SKM-1 (cell line): ENCODE measurements around the gene SAMD7.

ENCODE experiments used
- DNase-seq: peaks from one replicate; lab custom pipeline; 2025; ENCODE audit not compliant: unreplicated experiment; lab: John Stamatoyannopoulos, UW

Gene SAMD7

DNA sequence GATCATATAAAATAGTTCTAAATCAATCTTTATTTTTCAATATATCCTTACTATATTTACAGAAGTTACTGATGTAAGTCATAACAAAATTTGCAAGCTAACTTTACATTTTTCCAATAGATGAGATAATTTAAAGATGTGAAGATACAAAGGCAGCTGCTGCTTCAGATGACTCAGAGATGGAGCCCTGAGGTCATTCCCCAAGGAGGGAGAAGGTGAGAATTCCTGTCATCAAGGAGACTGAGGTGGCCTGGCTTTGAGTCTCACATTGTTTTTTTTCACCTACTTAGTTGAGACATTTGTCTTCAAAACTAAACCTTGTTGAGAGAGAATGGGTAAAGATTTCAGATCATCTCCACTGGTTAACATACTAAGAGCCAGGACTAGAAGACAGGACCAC lies 3.9 kb upstream of the SAMD7 start:
- no peak for DNase-seq

DNA sequence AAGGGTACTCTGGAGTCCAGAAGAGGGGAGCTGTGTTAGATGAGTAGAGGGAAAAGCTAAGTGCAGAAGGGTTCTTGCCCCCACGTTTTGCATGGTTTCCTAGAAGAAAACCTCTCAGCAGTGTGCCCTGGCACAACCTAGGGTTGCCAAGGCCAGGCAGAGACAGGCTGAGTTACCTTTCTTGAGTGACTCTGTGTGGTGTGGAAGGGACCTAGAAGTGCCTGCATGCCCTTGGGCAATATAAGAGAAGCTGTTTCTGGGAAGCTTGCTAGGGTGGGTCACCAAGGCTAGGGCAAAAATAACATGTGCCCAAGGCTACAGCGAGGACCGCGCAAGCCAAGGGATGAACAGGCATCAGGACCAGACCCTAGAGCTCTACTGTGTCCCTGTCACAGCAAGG lies 3.4 kb upstream of the SAMD7 start:
- DNase-seq = no peak

DNA sequence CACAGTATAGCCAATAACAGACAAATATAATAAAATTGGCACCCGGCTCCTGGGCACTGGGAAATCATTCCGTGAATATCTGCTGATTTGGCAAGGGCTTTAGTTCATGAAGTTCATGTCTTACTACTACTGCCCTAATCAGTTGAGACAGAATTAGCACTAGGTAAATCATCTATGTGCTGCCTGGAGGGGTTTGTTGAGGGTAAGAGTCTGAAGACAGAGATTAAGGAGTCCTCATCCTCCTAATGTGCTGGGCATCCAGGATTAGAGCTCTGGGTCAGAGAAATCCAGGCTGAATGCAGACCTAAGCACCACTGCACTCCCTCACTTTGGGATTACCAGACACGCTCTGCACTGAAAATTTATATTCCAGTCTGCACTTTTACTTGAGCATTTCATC lies 2.0 kb downstream of the SAMD7 start:
- DNase-seq = no peak

DNA sequence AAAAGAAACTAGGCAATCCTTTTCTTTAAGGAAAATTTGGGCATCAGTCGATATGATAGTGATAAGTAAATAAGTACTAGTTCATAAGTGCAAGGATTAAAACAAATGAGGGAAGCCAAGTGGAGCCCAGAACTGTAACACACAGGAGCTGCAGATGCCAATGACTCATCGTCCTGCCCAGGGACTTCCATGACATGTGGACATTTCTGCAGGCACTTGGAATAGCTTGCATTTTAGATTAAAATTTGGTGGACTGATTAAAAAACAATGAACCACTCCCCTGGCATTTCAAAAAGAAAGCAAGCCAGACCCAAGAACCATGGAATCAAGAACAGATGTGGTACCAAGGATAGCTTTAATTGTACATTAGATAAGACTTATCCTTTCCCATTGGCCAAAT lies 2.9 kb downstream of the SAMD7 start:
- no peak for DNase-seq

DNA sequence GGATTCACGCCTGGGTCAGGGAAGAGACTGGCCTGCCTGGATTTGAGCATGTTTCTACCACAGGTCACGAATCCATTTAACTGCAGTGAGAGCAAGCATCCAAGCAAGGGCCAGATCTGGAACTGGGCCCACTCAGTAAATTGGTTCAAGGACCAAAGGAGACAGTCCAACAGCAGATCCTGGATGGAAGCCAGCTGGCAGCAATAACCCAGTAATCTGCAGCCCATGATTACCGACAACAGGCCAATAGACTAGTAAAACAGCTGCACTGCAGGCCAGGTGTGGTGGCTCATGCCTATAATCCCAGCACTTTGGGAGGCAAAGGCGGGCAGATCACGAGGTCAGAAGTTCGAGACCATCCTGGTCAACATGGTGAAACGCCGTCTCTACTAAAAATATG lies 11.8 kb downstream of the SAMD7 start:
- no peak for DNase-seq

DNA sequence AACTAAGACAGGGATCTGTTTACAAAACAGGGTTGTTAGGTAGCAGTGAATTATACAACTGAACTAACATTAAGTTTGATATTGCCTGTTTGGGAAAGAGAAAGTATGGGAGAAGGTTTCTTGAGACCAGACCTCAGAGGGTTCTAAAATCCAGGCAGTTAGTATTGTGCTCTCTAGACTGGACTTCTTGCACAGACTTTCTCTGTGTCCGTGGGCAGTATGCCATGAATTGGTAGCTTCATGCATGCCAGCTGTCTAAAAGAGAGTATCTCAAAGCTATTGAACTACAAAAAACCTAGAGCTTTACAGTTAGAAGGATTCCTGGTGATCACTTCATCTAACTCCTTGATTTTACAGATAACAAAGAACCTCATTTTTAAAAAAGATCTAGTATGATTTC lies 12.5 kb downstream of the SAMD7 start:
- no peak for DNase-seq

DNA sequence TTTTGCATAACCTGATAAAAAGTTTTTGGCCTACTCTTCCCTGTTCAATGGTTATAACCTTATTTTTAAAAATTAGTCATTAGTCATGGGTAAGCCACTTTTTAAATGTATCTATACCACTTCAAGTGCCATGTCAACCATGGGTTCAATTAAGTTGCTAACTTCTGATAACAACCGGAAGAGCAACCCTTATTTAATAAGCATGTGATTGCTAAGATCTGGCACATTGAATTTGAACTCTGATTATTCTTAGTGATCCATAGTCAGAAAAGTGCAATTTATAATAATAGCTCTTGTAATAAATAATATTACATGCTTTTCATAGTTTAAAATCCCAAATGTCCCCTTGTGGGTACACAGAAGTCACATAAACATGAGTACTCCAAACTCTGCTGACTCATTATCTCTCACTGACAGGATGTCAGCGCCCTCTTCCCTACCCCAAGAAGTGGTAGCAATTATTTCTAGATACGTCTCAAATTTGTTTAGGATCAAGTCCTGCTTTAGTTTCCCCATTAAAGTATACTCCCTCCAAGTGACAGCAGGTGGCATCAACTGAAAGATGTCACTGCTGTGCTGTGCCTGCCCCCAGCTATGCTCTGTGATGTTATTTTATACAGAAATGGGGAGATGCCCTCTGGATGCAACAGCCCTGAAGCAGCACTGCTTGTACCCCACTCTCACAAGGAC lies 18.6 kb downstream of the SAMD7 start:
- no peak for DNase-seq

DNA sequence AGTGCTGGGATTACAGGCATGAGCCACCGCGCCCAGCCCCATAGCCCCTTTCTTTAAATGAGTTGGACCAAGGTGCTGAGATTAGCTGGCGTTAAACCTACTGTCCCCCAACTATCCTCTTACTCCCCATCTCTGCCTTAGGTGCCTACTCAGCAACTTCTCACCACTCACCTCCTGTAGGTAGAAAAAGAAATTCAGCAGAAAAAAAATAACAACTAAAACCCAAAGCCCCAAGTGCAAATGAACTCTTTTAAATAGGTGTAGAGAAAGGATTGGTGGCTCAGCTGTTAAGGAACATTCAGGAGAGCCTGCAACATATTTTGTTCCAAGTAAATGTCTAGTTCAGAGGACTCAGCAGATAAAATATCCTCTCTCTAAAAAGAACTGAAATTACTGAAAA lies 19.5 kb downstream of the SAMD7 start:
- no peak for DNase-seq

DNA sequence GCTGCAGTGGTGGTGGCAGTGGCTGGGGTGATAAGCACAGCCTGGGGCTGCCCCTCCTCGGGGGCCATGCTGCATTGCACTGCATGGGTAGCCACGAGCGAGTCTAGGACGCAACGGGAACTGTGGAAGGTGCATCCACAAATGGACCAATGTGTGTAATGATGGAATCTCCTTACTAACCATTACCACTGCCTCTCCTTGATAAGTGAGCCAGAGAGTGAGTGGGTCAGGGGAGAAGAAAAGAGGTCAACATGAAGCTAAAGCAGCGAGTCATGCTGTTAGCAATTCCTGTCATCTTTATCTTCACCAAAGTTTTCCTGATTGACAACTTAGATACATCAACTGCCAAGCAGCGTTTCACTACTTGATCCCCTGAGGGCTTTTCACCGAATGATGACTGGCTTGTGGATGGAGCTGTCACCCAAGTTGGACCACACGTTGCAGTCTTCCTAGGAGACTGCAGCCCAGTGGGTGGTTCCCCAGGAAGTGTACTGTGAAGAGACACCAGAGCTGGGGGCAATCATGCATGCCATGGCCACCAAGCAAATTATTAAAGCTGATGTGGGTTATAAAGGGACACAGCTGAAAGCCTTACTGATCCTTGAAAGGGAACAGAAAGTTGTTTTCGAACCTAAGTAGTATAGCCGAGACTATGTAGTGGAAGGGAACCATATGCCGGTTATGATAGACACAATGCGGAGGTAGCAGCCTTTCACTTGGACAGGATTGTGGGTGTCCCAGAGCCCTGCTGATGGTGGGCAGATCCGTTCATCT lies 20.6 kb downstream of the SAMD7 start:
- DNase-seq = no peak

DNA sequence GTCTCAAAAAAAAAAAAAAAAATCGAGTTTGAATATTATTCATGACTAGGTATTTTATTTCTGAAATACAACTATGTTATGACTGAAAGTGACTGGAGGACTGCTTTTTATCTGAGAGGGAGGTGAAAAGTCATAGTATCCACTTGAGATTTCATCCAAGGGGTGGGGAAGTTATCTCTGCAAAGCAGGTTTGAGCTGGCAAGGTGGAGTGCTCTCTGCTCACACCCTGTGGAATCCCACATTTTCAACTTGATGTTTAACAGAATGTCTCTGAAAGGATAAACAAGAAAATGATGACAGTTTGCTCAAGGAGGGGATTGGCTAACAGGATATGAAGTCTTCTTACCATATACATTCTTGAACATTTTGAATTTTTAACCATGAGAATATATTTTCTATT lies 27.9 kb downstream of the SAMD7 start:
- DNase-seq = no peak

DNA sequence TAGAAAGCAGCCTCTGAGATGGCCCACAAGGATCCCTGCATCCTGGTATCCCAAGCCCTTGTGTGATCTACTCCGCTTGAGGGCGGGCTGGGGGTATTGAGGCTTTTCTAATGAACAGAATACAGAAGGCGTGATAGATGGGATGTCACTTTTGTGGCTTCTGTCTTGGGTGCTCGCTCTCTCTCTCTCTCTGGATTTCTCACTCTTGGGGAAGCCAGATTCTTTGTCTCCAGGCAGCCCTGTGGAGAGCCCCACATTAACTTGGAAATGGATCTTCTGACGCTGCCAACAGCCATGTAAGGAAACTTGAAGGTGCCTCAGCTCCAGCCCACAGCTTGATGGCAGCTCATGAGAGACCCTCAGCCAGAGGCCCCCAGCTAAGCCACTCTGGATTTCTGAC lies 28.4 kb downstream of the SAMD7 start:
- DNase-seq = no peak

DNA sequence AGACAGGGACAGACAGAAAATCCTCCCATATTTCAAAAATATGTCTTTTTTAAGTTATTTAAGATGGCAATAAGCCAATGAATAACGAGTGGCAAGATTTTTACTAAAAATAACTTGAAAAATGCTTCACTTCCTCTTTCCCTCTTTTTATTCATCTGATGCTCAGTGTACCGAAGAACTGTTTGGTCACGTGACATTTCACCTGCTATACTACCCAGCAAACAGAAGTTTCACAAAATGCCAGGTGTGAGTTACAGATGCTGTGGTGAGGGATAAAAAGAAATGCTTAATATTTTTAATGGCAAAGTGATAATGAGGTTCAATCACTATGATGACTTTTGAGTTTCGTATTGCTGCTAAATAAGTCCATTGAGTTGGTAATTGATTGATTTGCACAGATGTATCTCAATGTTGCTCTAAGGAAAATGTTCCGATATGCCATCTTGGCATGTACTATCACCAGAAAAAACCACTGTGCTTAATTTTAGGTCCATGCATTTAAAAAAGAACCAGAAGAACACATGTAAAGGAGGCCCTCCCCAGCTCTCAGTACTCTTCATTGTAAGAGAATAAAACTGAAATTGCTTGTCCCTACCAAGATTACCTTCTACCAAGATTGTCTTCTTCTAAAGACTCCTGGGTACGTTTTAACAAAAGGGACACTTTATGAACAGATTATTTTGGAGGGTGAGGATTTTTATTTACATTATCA lies 29.3 kb downstream of the SAMD7 start:
- peak; percentile 12 for DNase-seq

DNA sequence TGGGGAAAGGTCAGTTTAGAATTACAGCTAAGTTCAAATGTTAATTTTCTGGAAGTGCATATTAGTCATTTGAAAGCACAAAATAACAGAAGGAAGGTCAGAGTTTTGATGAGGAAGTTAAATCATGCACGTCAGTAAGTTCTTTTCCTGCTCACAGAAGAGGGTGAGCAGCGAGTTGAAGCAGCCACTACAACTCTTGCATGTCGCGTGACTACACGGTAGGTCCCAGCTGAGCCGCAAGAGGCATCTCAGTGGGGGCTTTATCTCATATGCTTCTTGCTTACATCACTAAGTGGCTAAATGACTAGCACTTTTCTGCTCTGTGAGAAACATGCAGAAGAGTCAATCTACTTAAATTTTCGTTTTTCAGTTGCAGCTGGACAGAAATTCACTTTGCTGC lies 33.9 kb downstream of the SAMD7 start:
- DNase-seq = peak; percentile 80

DNA sequence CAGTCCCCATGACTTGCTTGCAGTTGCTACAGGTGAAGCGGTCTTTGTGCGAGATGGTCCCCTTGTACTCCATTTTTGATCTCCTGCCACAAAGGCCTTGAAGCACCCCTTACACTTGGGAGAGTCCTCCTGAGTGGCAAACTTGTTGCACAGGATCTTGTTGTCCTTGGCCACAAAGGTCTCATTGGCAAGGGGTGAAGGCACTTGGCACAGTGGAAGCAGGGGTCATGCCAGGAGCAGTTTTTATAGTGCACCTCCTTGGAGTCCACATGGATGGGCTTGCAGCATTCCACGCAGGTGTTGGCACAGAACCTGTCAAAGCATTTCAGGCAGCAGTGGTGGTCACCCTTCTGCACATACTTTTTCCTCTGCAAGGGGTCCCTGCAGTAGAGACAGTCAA lies 35.0 kb downstream of the SAMD7 start:
- DNase-seq = no peak

DNA sequence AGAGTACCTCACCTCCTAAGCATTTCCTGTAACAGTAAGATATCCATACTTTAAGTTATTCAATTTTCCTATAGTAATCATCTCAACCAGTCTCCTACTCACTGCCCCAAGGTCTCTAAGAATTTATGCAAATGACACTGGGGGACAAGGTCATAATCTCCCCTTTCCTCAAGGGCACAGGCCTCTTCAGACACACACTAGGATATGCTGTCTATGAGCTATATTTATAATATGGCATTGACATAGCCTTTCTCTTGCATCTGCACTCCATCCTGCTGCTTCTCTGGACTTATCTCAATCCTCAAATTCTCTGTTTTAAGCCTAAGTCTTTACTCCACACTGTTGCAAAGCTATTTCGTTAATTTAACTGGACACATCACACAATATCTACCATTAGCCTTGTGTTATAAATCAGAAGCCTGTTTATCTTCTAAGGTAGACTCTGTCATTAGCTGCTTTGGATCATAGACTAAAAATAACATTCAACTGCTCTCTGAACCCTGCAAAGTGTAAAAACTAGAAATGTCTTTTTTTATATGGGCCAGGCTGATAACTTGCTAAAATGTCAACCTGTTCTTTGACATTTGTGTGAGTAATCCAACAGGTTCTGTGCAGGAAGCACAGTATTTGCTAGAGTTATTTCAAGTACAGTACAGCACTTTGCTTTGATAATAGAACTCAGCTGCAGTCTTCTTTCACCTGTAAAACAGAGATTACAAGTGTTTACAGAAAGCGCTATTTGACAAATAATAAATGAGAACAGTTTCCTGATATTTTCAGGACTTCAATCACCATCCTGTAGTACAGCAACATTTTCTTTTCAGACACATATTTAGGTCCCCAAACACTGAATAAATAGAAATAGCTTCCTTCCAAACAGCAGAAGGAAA lies 37.4 kb downstream of the SAMD7 start:
- no peak for DNase-seq

DNA sequence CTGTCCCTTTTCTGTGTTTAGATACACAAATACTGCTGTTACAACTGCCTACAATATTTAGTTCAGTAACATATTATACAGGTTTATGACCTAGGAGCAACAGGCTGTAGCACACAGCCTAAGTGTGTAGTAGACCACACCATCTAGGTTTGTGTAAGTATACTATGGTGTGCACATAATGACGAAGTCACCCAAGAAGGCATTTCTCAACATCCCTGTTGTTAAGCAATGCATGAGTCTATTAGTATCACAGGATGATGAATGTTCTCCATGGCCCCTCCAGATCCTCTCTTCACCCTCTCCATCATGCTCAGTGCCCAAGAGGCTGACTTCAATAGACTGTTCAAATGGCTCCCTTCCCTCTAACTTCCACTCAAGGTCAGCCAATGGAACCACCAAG lies 40.7 kb downstream of the SAMD7 start:
- peak; percentile 45 for DNase-seq

DNA sequence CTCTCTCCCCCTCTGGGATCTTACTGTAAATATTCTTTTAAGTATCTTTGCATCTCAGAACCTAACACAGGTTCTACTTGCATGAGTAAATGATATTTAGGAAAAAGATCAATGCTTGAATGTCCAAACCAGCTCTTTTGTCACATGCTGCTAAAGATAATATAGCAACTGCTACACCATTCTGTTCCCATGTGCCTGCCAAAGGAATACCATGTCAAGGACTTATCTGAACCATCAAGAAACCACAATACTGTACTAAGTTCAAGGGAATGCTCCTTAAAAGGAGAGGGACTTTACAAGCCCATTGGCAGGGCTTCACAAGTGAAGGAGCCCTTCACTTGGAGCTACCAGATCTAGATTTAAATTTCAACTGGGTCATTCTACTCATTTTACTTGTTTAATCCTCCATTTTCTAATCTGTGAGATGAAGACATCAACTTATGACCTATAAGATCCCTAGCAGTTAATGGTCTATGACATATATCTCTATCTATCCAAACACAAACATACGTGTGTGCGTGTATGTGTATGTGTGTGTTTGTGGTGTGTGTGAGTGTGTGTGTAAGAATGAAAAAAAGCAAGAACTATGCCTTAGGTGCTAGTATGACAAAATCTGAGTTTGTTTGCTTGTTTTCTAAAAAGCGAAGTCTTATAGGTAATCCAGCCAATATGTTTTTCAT lies 42.2 kb downstream of the SAMD7 start:
- DNase-seq = no peak

DNA sequence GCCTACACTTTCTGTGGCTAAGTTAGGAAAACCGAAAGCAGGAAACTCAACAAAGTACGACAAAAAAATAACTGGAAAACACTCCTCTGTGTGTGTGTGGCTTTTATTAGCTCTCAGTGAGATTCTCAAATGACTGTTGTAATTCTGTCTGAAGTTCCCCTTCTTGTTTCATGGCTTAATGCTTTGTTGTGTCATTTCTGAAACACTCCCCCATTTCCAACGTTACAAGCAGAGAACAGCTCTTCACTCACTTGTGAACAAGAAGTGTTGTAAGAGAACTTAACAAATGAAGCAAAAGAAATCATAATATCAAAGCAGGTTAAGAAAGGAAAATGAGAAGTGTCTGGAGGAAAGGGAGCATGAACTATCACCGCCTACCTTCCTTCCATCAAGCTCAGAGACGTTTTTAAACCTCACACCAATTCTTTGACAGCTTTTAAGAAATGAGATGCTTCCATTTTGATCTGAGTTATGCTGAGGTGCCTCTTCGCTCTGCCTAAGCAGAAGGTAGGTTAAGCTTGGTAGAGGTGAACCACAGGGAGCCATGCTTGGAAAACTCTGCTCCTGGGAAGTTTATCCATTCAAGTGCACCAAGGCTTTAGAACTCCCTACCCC lies 42.9 kb downstream of the SAMD7 start:
- peak; percentile 87 for DNase-seq

DNA sequence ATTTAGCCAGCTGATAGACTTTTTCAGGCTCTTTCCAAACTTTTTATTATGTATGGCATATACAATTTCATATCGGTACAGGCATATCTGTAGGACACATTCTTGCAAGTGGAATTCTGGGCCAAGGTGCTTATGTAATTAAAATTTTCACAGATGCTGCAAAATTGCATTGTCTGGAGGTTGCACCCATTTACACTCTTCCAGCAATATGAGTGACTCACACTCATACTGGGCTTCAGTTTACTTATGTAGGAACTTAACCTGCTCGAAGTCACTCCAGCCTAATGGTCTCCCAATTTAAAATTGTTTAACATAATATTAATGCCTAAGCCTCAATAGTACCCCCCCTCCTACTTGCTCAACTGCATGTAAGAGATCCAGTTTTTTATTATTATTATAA lies 44.0 kb downstream of the SAMD7 start:
- no peak for DNase-seq

DNA sequence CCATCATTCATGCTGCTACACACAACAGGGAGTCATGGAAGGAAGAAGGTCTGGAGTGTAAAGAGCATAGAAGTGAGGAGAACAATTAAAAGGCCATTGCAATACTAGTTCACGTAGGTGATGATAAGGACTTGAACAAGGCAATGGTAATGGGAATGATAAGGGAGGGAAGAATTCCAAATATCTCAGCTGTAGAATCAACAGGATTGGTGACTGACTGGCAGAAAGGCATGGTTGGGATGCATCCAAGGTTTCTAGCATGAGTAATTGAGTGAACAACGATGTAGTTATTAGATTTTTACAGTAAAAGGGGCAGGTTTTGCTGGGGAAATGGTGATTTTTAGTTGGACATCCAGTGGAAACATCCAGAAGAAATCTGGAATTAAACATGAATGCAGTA lies 52.8 kb downstream of the SAMD7 start:
- DNase-seq = no peak
